Activated T-cell treated with anti-CD3 and anti-CD28 coated beads, Interleukin-2, amount 50 U/mL, for 72 hours (primary cell): ENCODE data around the gene RBMS1. TPM values are rescaled to one million over a fixed set of nuclear protein-coding genes. Genes with fewer than 3 reads are reported as not detected.
"Not testable (repeated sequence)": the region's sequence is repeated elsewhere in the genome, so short reads cannot be mapped to it uniquely, and the experiment has no call there.

ENCODE experiments used
- ATAC-seq, 2 donors: fragments of 150-1000 bp; cut with Tn5 transposase; replicated peaks in 1 of 2; 2 replicates each; pipeline ENCODE4 v1.10.0; 2021; ENCODE audit warnings: moderate library complexity in 2 of 2, mild to moderate bottlenecking in 1 of 2
- DNase-seq, 2 donors: peaks; one replicate each; pipeline ENCODE4 v3.0.0; 2021 to 2022; ENCODE audit warnings: mixed read lengths in 1 of 2
- H3K27ac Mint-ChIP-seq: one replicate; pipeline ENCODE4 v1.8.0; 2022; ENCODE audit warnings: mild to moderate bottlenecking, moderate library complexity, mixed read lengths
- H3K27me3 Mint-ChIP-seq: one replicate; pipeline ENCODE4 v1.8.0; 2022; ENCODE audit warnings: low read depth, mixed read lengths
- H3K36me3 Mint-ChIP-seq, 2 donors: one replicate each; pipeline ENCODE4 v1.8.0; 2022; ENCODE audit warnings: mixed read lengths in 2 of 2, mild to moderate bottlenecking in 1 of 2; ENCODE audit not compliant: insufficient read depth in 2 of 2
- H3K4me1 Mint-ChIP-seq: one replicate; pipeline ENCODE4 v1.8.0; 2022; ENCODE audit warnings: low read depth, mixed read lengths
- H3K4me3 Mint-ChIP-seq, 2 donors: one replicate each; pipeline ENCODE4 v1.8.0; 2022; ENCODE audit warnings: mild to moderate bottlenecking in 2 of 2, mixed read lengths in 2 of 2, moderate library complexity in 2 of 2
- H3K9me3 Mint-ChIP-seq, 2 donors: one replicate each; pipeline ENCODE4 v1.8.0; 2022; ENCODE audit warnings: mixed read lengths in 2 of 2
- total RNA-seq, 2 donors: library from RNA; stranded (reverse); gene quantifications; one replicate each; pipeline ENCODE4 v1.2.3, GENCODE V29; 2022

RBMS1 gene
- total RNA-seq, 2 donors from 2014 or later, result 48.4 to 55.1 TPM

DNA sequence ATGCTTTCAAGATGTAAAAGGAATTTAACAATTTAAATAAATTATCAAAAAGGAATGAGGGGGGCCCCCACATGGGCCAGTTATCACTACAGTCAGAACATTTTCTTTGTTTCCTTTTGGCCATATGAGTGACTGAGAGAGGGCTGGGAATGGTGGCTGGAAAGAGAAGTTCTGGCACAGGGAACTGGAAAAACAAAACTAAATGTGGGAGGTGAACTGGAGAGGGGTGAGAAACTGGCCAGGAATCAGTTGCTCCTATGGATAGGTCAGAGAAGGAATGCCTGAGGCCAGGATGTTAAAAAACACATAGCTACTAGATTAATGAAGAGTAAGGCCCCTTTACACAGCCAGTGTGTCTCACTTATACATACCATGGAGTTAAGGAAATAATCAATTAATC is 121.0 kb downstream of the RBMS1 start:
- peak overlapping the region; percentile 66 for H3K27ac Mint-ChIP-seq
- peaks cover 87% of the 10 kb centered on the region for H3K4me1 Mint-ChIP-seq
- no peaks in the 10 kb centered on the region for H3K9me3 Mint-ChIP-seq
- DNase-seq, result no peak
- H3K4me3 Mint-ChIP-seq, result peak overlapping the region in 1 of 2 donors; percentile 15
- ATAC-seq, result no peak
- H3K27me3 Mint-ChIP-seq, result no peaks in the 10 kb centered on the region
- no peaks in the 10 kb centered on the region for H3K36me3 Mint-ChIP-seq

DNA sequence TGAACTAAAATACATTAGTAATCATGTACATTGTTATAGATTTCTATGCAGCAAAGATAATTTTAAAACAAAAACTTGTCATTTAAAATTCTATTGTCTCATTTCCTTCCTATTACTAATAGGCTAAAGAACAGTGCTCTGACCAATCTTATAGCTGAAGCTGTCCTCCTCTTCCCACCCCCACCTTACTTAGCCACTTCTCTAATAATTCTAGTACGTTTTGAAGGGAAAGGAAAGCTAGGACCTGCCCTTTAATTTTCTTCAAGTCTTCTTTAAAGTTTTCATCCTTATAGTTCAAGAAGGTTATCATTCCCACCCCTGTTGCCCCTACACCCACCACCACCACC is 121.6 kb downstream of the RBMS1 start:
- no peak overlapping the region for H3K27ac Mint-ChIP-seq
- peaks cover 82% of the 10 kb centered on the region for H3K4me1 Mint-ChIP-seq
- H3K4me3 Mint-ChIP-seq, result no peak overlapping the region
- H3K9me3 Mint-ChIP-seq, result no peaks in the 10 kb centered on the region
- H3K27me3 Mint-ChIP-seq, result no peaks in the 10 kb centered on the region
- no peak for ATAC-seq
- no peaks in the 10 kb centered on the region for H3K36me3 Mint-ChIP-seq
- no peak for DNase-seq

DNA sequence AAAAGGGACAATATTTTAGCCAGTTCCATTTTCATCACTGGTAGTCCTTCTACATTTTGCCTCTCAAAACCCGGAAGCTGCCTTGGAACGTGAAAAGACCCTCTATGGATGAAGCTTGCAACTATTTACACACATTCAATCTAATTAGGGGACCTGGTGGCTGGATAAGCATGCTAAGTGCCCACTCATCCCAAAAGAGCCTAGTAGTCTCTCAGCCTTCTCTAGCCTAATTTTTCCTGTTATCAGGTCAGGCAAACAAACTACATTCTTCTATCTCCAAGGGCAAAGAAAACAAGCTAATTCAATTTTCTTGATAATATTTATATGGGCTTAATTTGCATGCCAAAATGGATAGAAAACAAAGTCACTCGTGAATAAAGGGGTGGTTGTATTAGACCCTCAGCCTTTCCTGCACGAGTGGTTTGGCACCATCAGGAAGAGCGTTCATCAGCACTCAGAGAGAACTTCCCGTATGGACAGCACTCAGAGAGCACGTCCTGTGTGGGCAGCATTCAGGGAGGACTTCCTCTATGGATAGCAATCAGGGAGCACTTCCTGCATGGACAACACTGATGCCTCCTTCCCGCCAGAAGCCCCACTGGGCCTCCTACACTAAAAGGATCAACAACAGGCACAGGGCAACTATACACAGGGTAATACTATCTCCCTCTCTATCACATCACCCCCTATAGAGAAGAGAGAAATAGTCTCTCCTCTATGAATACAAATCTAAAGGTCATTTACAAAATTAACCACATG is 122.2 kb downstream of the RBMS1 start:
- no peak for DNase-seq
- Mint-ChIP-seq H3K4me3 (no peak overlapping the region), H3K4me1 (peaks cover 79% of the 10 kb centered on the region), H3K27ac (no peak overlapping the region), H3K27me3 (no peaks in the 10 kb centered on the region), H3K36me3 (no peaks in the 10 kb centered on the region), H3K9me3 (no peaks in the 10 kb centered on the region)
- no peak for ATAC-seq

DNA sequence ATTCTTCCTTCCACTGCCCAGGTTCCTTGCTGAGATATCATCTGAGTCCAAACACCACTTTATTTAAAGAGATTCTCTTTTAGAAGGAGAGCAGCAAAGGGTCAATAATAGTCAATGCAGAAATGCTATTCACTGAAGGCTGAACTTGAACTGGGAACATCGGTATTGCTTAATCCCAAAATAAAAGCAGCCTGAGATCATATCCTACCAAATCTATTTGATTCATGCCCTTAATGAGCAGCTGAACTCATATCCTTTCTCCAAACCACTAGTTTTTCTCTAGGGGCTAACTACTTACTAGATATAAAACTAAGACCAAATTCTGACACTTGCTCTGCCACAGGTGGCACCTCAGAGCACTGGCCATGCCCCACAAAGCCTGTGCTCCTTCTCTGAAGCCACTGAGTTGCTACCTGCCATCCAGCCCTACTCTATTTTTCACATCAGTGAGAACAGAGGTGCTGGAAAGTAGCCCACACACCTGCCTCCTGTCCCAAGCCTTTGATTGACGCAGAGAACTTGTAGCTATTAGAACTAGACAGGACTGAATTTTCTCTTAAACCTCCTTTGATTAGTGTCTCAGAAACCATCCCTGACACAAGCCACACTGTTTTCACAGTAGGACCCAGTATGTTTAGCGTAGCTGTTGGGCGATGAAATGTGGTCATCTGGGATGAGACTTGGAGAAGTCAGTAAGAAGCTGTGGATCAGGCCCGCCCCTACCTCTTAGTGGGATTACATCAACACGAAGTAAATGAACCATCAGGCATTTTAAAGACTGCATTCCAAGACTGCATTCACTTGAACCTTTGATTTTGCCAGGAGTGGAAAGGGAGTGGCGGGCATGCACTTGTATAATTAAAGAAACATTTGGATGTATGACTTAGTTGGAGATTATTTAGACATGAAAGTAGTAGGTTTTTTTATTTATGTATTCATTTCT is 124.3 kb downstream of the RBMS1 start:
- H3K4me1 Mint-ChIP-seq, result peaks cover 80% of the 10 kb centered on the region
- H3K4me3 Mint-ChIP-seq, result peak overlapping the region; percentile 19 to 22
- no peak for ATAC-seq
- H3K27me3 Mint-ChIP-seq, result no peaks in the 10 kb centered on the region
- peaks cover 4 to 9% of the 10 kb centered on the region in 2 donors for H3K36me3 Mint-ChIP-seq
- no peaks in the 10 kb centered on the region for H3K9me3 Mint-ChIP-seq
- no peak for DNase-seq
- H3K27ac Mint-ChIP-seq, result no peak overlapping the region

- peaks cover 4 to 9% of the 10 kb centered on the region in 2 donors for H3K36me3 Mint-ChIP-seq
- ATAC-seq (peak; percentile 73 to 83), DNase-seq (peak; percentile 10 to 11)
- H3K9me3 Mint-ChIP-seq, result no peaks in the 10 kb centered on the region
- no peaks in the 10 kb centered on the region for H3K27me3 Mint-ChIP-seq
- peak overlapping the region; percentile 3 for H3K27ac Mint-ChIP-seq
- H3K4me3 Mint-ChIP-seq, result peak overlapping the region; percentile 42 to 47
- peaks cover 77% of the 10 kb centered on the region for H3K4me1 Mint-ChIP-seq
Measured at GRCh38 chr2:160367887-160368286, 125.7 kb downstream of the RBMS1 start.

DNA sequence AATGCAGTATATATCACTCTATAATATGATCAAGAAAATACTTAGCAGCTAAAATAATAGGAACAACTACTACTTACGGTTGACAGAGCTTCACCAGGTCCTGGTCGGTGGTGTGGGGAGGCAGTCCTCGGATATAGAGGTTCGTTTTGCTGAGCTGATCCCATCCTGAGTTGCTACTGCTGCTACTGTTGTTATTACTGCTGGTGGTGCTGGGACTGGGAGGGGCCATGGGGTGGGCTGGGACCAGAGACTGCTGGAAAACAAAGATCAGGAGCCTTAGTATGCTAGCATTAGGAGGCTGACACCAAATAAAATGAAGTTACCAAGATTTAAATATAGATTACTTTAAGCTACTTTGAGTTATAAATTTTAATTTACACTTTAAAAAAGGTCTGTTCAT is 126.5 kb downstream of the RBMS1 start:
- DNase-seq, H3K27me3 Mint-ChIP-seq, H3K36me3 Mint-ChIP-seq, ATAC-seq, H3K27ac Mint-ChIP-seq, H3K4me3 Mint-ChIP-seq, H3K9me3 Mint-ChIP-seq: not testable (repeated sequence)
- H3K4me1 Mint-ChIP-seq, result peaks cover 70% of the 10 kb centered on the region

DNA sequence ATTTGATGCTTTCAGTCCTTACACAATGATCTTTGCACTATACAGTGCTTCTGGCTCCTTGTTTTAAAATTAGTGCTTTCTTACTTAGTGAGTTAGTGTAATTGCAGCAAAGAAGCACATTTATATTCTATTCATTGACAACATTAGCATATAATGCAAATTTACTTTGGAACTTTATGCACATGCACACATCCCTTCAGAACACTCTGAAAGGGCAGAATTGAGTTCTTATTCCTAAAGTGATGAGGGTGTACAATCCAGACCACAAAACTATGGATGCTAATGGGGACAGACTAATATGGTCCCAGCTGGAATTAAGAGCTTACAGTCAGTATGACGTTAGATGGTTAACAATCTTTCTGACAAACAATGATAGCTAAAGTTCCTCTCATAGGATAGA is 127.1 kb downstream of the RBMS1 start:
- Mint-ChIP-seq H3K27me3 (no peaks in the 10 kb centered on the region), H3K4me3 (no peak overlapping the region), H3K27ac (no peak overlapping the region), H3K36me3 (peaks cover 4 to 9% of the 10 kb centered on the region in 2 donors), H3K9me3 (no peaks in the 10 kb centered on the region), H3K4me1 (peaks cover 63% of the 10 kb centered on the region)
- no peak for ATAC-seq
- no peak for DNase-seq

DNA sequence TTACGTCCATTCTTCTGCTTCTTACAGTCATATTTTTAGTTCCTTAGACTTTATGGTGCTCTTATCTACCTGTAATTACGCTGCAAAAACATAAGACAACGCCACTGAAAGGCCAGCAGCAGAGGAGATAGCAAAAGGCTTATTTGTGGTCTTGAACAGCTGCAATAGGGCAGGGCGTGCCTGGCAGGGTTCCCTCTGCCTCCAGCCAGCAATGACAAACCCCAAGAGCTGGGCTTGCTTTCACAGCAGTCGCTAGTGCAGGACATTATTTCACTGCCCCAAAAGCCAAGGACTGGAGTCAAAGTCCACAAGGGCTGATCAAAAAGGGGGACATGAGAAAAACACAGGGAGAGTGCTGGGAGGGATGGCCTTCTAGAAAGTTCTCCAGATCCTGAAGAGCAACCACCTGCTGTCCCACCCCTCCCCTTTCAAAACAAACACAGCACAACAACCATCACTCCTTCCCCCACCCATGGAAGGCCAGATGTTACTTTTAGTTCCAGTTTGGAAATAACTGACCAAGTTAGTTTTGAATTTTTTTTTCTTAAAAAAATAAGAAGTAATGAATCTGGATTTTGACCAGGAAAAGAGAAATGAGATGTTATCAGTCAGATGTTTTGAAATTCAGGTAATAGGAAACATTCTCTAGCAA is 127.8 kb downstream of the RBMS1 start:
- Mint-ChIP-seq H3K27me3 (no peaks in the 10 kb centered on the region), H3K4me3 (no peak overlapping the region), H3K27ac (no peak overlapping the region), H3K9me3 (no peaks in the 10 kb centered on the region), H3K36me3 (peaks cover 4 to 9% of the 10 kb centered on the region in 2 donors), H3K4me1 (peaks cover 59% of the 10 kb centered on the region)
- no peak for ATAC-seq
- no peak for DNase-seq

- H3K4me1 Mint-ChIP-seq, result peaks cover 45% of the 10 kb centered on the region
- no peaks in the 10 kb centered on the region for H3K27me3 Mint-ChIP-seq
- DNase-seq (no peak), ATAC-seq (no peak)
- H3K4me3 Mint-ChIP-seq, result no peak overlapping the region
- H3K36me3 Mint-ChIP-seq, result peaks cover 4 to 9% of the 10 kb centered on the region in 2 donors
- no peaks in the 10 kb centered on the region for H3K9me3 Mint-ChIP-seq
- peak overlapping the region; percentile 75 for H3K27ac Mint-ChIP-seq
Measured at GRCh38 chr2:160364364-160364763, 129.2 kb downstream of the RBMS1 start.

DNA sequence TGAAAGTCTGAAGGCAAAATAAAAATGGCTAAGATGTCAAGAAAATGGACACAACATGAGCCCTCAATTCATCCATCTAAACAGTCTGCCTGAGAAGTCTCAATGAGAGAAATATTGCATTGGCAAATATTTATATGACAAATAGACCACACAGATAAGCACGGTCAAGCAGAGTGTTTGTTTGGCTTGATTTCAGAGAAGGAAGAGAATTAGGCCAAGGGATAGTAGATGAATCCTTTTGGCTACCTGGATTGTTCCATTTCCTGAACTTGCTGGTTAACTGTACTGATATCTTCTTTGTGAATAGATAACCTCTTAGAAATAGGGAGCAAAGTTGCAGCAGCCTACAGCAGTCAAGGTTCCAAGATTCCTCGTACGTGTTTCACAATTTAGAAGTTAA is 129.6 kb downstream of the RBMS1 start:
- H3K4me3 Mint-ChIP-seq, result no peak overlapping the region
- DNase-seq, result no peak
- H3K36me3 Mint-ChIP-seq, result peaks cover 4 to 9% of the 10 kb centered on the region in 2 donors
- H3K27ac Mint-ChIP-seq, result no peak overlapping the region
- no peaks in the 10 kb centered on the region for H3K9me3 Mint-ChIP-seq
- ATAC-seq, result no peak
- no peaks in the 10 kb centered on the region for H3K27me3 Mint-ChIP-seq
- peaks cover 41% of the 10 kb centered on the region for H3K4me1 Mint-ChIP-seq

GRCh38 chr2:160363055-160363454 is 130.6 kb downstream of the RBMS1 start:
- DNase-seq, result no peak
- no peak overlapping the region for H3K4me3 Mint-ChIP-seq
- peaks cover 32% of the 10 kb centered on the region for H3K4me1 Mint-ChIP-seq
- ATAC-seq, result no peak
- peak overlapping the region; percentile 39 for H3K27ac Mint-ChIP-seq
- peaks cover 4 to 9% of the 10 kb centered on the region in 2 donors for H3K36me3 Mint-ChIP-seq
- H3K27me3 Mint-ChIP-seq, result no peaks in the 10 kb centered on the region
- no peaks in the 10 kb centered on the region for H3K9me3 Mint-ChIP-seq

- Mint-ChIP-seq H3K4me1 (peaks cover 27% of the 10 kb centered on the region), H3K27me3 (no peaks in the 10 kb centered on the region), H3K27ac (peak overlapping the region; percentile 49), H3K4me3 (no peak overlapping the region), H3K9me3 (no peaks in the 10 kb centered on the region), H3K36me3 (peaks cover 4 to 9% of the 10 kb centered on the region in 2 donors)
- ATAC-seq, result no peak
- no peak for DNase-seq
Measured at GRCh38 chr2:160362541-160362940, 131.1 kb downstream of the RBMS1 start.

- no peak overlapping the region for H3K4me3 Mint-ChIP-seq
- H3K27ac Mint-ChIP-seq, result peak overlapping the region; percentile 49
- no peak for ATAC-seq
- no peaks in the 10 kb centered on the region for H3K27me3 Mint-ChIP-seq
- no peaks in the 10 kb centered on the region for H3K9me3 Mint-ChIP-seq
- H3K36me3 Mint-ChIP-seq, result peaks cover 4 to 11% of the 10 kb centered on the region in 2 donors
- peaks cover 26% of the 10 kb centered on the region for H3K4me1 Mint-ChIP-seq
- no peak for DNase-seq
Measured at GRCh38 chr2:160362018-160362417, 131.6 kb downstream of the RBMS1 start.
